CD4-positive, alpha-beta T cell treated with Interferon gamma for 1 hour (primary cell): ENCODE data around the gene POLG2.
"Not testable (repeated sequence)": the region's sequence is repeated elsewhere in the genome, so short reads cannot be mapped to it uniquely, and the experiment has no call there.

Experiments used
- DNase-seq: peaks from one replicate; pipeline ENCODE4 v3.0.0-alpha.2; 2020

The POLG2 gene

GRCh38 chr17:64480951-64481350 is 15.9 kb downstream of the POLG2 start:
- no peak for DNase-seq

- no peak for DNase-seq
Measured at GRCh38 chr17:64477849-64478248, 19.0 kb downstream of the POLG2 start.

- no peak for DNase-seq
Measured at GRCh38 chr17:64472564-64472963, 24.3 kb downstream of the POLG2 start.

GRCh38 chr17:64471440-64471839 is 25.4 kb downstream of the POLG2 start:
- DNase-seq: no peak

- no peak for DNase-seq
Measured at GRCh38 chr17:64470625-64471024, 26.2 kb downstream of the POLG2 start.

- not testable (repeated sequence) for DNase-seq
Measured at GRCh38 chr17:64466834-64467233, 30.0 kb downstream of the POLG2 start.

- no peak for DNase-seq
Measured at GRCh38 chr17:64466019-64466735, 30.7 kb downstream of the POLG2 start.

- DNase-seq: no peak
Measured at GRCh38 chr17:64461788-64462187, 35.1 kb downstream of the POLG2 start.

- DNase-seq: no peak
Measured at GRCh38 chr17:64460955-64461354, 35.9 kb downstream of the POLG2 start.

GRCh38 chr17:64459818-64460217 is 37.0 kb downstream of the POLG2 start:
- DNase-seq: not testable (repeated sequence)

GRCh38 chr17:64459284-64459747 is 37.5 kb downstream of the POLG2 start:
- no peak for DNase-seq

GRCh38 chr17:64458756-64459155 is 38.1 kb downstream of the POLG2 start:
- no peak for DNase-seq

GRCh38 chr17:64457156-64457555 is 39.7 kb downstream of the POLG2 start:
- no peak for DNase-seq

GRCh38 chr17:64455993-64456885 is 40.6 kb downstream of the POLG2 start:
- peak; percentile 13 for DNase-seq

GRCh38 chr17:64449545-64449944 is 47.3 kb downstream of the POLG2 start:
- no peak for DNase-seq

GRCh38 chr17:64448665-64449512 is 48.0 kb downstream of the POLG2 start, which contains the start of gene MILR1:
Gene MILR1 (plus strand): TSS chr17:64449115. CDS start chr17:64449169, 54 bp downstream.
- peak; percentile 56 for DNase-seq

- no peak for DNase-seq
Measured at GRCh38 chr17:64447526-64447925, 49.3 kb downstream of the POLG2 start.

- DNase-seq: no peak
Measured at GRCh38 chr17:64443086-64443760, 53.6 kb downstream of the POLG2 start.

- DNase-seq: peak; percentile 19
Measured at GRCh38 chr17:64442541-64442971, 54.3 kb downstream of the POLG2 start.

GRCh38 chr17:64441772-64442540 is 54.9 kb downstream of the POLG2 start:
- peak; percentile 58 for DNase-seq

GRCh38 chr17:64439956-64440355 is 56.9 kb downstream of the POLG2 start:
- DNase-seq: no peak
